ENCODE measurements around the gene EPB41L4A. TPM values are rescaled to one million over a fixed set of nuclear protein-coding genes. Genes with fewer than 3 reads are reported as not detected.
A peak's percentile ranks its signal among the peaks of the same experiment; 100 is the strongest.

Gene EPB41L4A
- total and polyA plus RNA-seq, 2 donors (not counting 3 experiments of a cell fraction or from before 2014, with no cell fraction given): 6.0 to 17.9 TPM

- ChIA-PET POLR2A (no interaction called here), CTCF (interaction anchor here (1.6 kb wide), 1 partner anchor 189 kb away, joined by 4 read pairs; no protein-coding TSS in a partner anchor)
- H3K9ac ChIP-seq (replicated peaks; ENCODE audit: extremely low read depth, insufficient read depth, low read length): no peak overlapping the region
- no peak overlapping the region for H2AFZ ChIP-seq (ENCODE audit: low read depth, low read length)
- H3K79me2 ChIP-seq (ENCODE audit: control insufficient read depth, insufficient read depth, low read length): no peaks in the 10 kb centered on the region
- TF ChIP-seq MAX (IDR thresholded peaks at IDR 0.05; ENCODE audit: insufficient read depth, insufficient read length) (no peak), POLR2A (IDR thresholded peaks at IDR 0.05; ENCODE audit: low read depth, low read length) (no peak), MYC (IDR thresholded peaks at IDR 0.05; ENCODE audit: low read depth, low read length) (no peak)
- BruUV-seq (replicated peaks): no TSS peak
- no peaks in the 10 kb centered on the region for H4K20me1 ChIP-seq (replicated peaks; ENCODE audit: control insufficient read depth, extremely low read depth, insufficient read depth, low read length)
- H3K4me3 ChIP-seq (replicated peaks in 1 of 3; ENCODE audit: insufficient read depth in 1 of 3, low read depth in 1 of 3, low read length in 3 of 3): no peak overlapping the region
- no peak overlapping the region for H3K4me2 ChIP-seq (ENCODE audit: insufficient read depth, low read length)
- peaks cover 5% of the 10 kb centered on the region for H3K4me1 ChIP-seq (ENCODE audit: control insufficient read depth, extremely low read depth, insufficient read depth, low read length)
- FAIRE-seq: no peak
- intact Hi-C loops (cut with micrococcal nuclease) (no loop called here), dilution Hi-C loops (cut with MboI; ENCODE audit: extremely low pct_ligation_motif_present, low sequenced_read_pairs) (no loop called here)
- DNase-seq (ENCODE audit: low read depth, low spot score): no peak
- no peaks in the 10 kb centered on the region for H3K27me3 ChIP-seq (ENCODE audit: control insufficient read depth in 2 of 2, insufficient read depth in 2 of 2, low read length in 2 of 2)
- no peaks in the 10 kb centered on the region for H3K9me3 ChIP-seq (replicated peaks; ENCODE audit: control insufficient read depth, insufficient read depth, low read length)
- H3K27ac ChIP-seq (ENCODE audit: insufficient read depth, low read depth, low read length): no peak overlapping the region
- no peaks in the 10 kb centered on the region for H3K36me3 ChIP-seq (ENCODE audit: control insufficient read depth in 2 of 2, extremely low read depth in 1 of 2, insufficient read depth in 2 of 2, low read length in 2 of 2)
- H3K9me1 ChIP-seq (replicated peaks; ENCODE audit: control insufficient read depth, extremely low read depth, insufficient read depth, low read length): no peaks in the 10 kb centered on the region
Measured at GRCh38 chr5:112230606-112231005, 188.5 kb downstream of the EPB41L4A start.

GRCh38 chr5:112228667-112229066 lies 190.4 kb downstream of the EPB41L4A start:
- no peak overlapping the region for H3K4me2 ChIP-seq (ENCODE audit: insufficient read depth, low read length)
- POLR2A ChIA-PET: no interaction called here

More at GRCh38 chr5:112228667-112229066, 190.4 kb downstream of the EPB41L4A start:
- Histone ChIP-seq H3K4me1 (ENCODE audit: control insufficient read depth, extremely low read depth, insufficient read depth, low read length) (peaks cover 5% of the 10 kb centered on the region), H2AFZ (ENCODE audit: low read depth, low read length) (no peak overlapping the region), H3K9ac (replicated peaks; ENCODE audit: extremely low read depth, insufficient read depth, low read length) (no peak overlapping the region), H3K79me2 (ENCODE audit: control insufficient read depth, insufficient read depth, low read length) (no peaks in the 10 kb centered on the region), H4K20me1 (replicated peaks; ENCODE audit: control insufficient read depth, extremely low read depth, insufficient read depth, low read length) (no peaks in the 10 kb centered on the region), H3K36me3 (ENCODE audit: control insufficient read depth in 2 of 2, extremely low read depth in 1 of 2, insufficient read depth in 2 of 2, low read length in 2 of 2) (no peaks in the 10 kb centered on the region), H3K27ac (ENCODE audit: insufficient read depth, low read depth, low read length) (no peak overlapping the region), H3K27me3 (ENCODE audit: control insufficient read depth in 2 of 2, insufficient read depth in 2 of 2, low read length in 2 of 2) (no peaks in the 10 kb centered on the region), H3K9me3 (replicated peaks; ENCODE audit: control insufficient read depth, insufficient read depth, low read length) (no peaks in the 10 kb centered on the region), H3K4me3 (replicated peaks in 1 of 3; ENCODE audit: insufficient read depth in 1 of 3, low read depth in 1 of 3, low read length in 3 of 3) (no peak overlapping the region), H3K9me1 (replicated peaks; ENCODE audit: control insufficient read depth, extremely low read depth, insufficient read depth, low read length) (no peaks in the 10 kb centered on the region)
- peak; percentile 69 for DNase-seq (ENCODE audit: low read depth, low spot score)
- intact Hi-C loops (cut with micrococcal nuclease): no loop called here
- CTCF ChIA-PET: interaction anchor here (1.0 to 2.6 kb wide), 5 partner anchors 9 to 191 kb away, joined by 3 to 27 read pairs (median 3); partner anchors contain the start of gene EPB41L4A
- dilution Hi-C loops (cut with MboI; ENCODE audit: extremely low pct_ligation_motif_present, low sequenced_read_pairs): no loop called here
- no peak for TF ChIP-seq FOS (IDR thresholded peaks at IDR 0.05; ENCODE audit: borderline replicate concordance, insufficient read depth, low read length)
- no peak for TF ChIP-seq MYC (IDR thresholded peaks at IDR 0.05; ENCODE audit: low read depth, low read length)
- TF ChIP-seq GATA2 (IDR thresholded peaks at IDR 0.05; ENCODE audit: insufficient read depth, insufficient read length, low read depth, low read length): no peak
- no peak for TF ChIP-seq EZH2 (IDR thresholded peaks at IDR 0.05; ENCODE audit: borderline replicate concordance, low read depth, low read length, severe bottlenecking)
- FAIRE-seq: peak; percentile 44
- no TSS peak for BruUV-seq (replicated peaks)
